Stimulated activated CD8-positive, alpha-beta memory T cell treated with anti-CD3 and anti-CD28 coated beads, Interleukin-15, amount 100 ng/mL, for 24 hours (primary cell): ENCODE results near the gene IQCF6.
"Not testable (repeated sequence)": the region's sequence is repeated elsewhere in the genome, so short reads cannot be mapped to it uniquely, and the experiment has no call there.

Experiments used
- DNase-seq: peaks from one replicate; pipeline ENCODE4 v3.0.0-alpha.2; 2020; ENCODE audit warnings: low read depth

The IQCF6 gene

GRCh38 chr3:51759203-51759602, 19.8 kb downstream of the IQCF6 start:
- no peak for DNase-seq

GRCh38 chr3:51753763-51754750, 25.0 kb downstream of the IQCF6 start:
- not testable (repeated sequence) for DNase-seq

- DNase-seq: no peak
Observed at GRCh38 chr3:51751287-51751686, 27.8 kb downstream of the IQCF6 start.

- DNase-seq: no peak
Observed at GRCh38 chr3:51750878-51751277, 28.2 kb downstream of the IQCF6 start.

- DNase-seq: no peak
Observed at GRCh38 chr3:51748327-51748726, 30.7 kb downstream of the IQCF6 start.

GRCh38 chr3:51747840-51748239, 31.2 kb downstream of the IQCF6 start:
- DNase-seq: no peak

GRCh38 chr3:51742978-51743377, 36.1 kb downstream of the IQCF6 start:
- not testable (repeated sequence) for DNase-seq

GRCh38 chr3:51742320-51742719, 36.7 kb downstream of the IQCF6 start:
- DNase-seq: not testable (repeated sequence)

GRCh38 chr3:51739110-51739509, 39.9 kb downstream of the IQCF6 start:
- no peak for DNase-seq

GRCh38 chr3:51735950-51736349, 43.1 kb downstream of the IQCF6 start:
- DNase-seq: no peak

- no peak for DNase-seq
Observed at GRCh38 chr3:51735039-51735438, 44.0 kb downstream of the IQCF6 start.

- DNase-seq: no peak
Observed at GRCh38 chr3:51734572-51734907, 44.5 kb downstream of the IQCF6 start.

- no peak for DNase-seq
Observed at GRCh38 chr3:51733859-51734571, 45.0 kb downstream of the IQCF6 start.

- DNase-seq: no peak
Observed at GRCh38 chr3:51729042-51729633, 49.9 kb downstream of the IQCF6 start.
